OCI-M2 (cell line): ENCODE measurements around the gene SMYD1.

Source experiments
- DNase-seq: peaks from one replicate; lab custom pipeline; 2025; ENCODE audit not compliant: unreplicated experiment; lab: John Stamatoyannopoulos, UW

The SMYD1 gene

DNA sequence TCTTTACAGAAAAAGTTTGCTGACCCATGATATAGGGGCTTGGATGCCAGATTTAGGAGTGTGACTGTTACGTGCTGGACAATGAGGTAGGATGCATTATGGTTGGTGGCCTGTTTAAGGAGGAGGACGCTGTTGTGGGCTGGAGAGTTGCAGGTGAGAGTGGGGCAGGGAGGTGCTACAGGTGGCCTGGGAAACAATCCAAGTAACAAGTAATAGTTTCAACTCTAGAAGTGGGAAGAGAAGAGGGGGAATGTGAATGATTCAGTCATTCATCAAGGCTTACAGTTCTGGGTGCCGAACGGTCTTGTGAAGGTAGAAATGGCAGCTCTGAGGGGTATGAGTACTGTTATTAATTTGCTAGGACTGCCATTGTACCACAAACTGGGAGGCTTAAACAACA is 54.1 kb downstream of the SMYD1 start:
- DNase-seq, result no peak

DNA sequence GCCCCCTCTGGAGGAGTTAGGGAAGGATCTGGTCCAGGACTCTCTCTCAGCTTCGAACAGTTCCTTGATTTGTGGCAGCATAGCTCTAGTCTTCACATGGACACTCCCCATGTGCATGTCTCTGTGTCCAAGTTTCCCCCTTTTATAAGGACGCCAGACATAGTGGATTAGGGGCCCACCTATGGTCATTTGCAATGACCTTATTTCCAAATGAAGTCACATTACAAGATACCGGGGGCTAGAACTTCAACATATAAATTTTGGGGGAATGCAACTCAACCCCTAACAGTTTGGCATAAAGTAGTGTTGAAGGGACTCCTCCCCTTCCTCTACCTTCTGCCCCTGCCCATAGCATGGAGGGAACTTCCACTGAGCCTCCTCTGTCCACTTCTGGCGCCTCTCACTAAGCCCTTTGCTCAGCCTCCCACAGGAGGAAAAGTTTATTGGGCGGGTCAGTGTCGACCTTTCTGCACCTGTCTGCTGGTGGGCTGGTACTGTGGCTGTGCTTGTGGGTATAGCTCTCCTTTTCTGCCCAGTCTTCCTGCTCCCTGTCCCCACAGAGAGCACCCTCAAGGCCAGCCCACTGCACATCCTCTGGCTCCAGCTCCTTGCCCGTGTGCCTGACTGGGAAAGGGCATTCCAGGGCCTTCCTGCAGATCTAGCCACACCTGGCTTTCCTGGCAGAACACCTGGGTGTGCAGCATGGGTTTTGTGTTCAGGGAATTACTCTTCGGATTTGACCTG is 54.7 kb downstream of the SMYD1 start:
- no peak for DNase-seq

DNA sequence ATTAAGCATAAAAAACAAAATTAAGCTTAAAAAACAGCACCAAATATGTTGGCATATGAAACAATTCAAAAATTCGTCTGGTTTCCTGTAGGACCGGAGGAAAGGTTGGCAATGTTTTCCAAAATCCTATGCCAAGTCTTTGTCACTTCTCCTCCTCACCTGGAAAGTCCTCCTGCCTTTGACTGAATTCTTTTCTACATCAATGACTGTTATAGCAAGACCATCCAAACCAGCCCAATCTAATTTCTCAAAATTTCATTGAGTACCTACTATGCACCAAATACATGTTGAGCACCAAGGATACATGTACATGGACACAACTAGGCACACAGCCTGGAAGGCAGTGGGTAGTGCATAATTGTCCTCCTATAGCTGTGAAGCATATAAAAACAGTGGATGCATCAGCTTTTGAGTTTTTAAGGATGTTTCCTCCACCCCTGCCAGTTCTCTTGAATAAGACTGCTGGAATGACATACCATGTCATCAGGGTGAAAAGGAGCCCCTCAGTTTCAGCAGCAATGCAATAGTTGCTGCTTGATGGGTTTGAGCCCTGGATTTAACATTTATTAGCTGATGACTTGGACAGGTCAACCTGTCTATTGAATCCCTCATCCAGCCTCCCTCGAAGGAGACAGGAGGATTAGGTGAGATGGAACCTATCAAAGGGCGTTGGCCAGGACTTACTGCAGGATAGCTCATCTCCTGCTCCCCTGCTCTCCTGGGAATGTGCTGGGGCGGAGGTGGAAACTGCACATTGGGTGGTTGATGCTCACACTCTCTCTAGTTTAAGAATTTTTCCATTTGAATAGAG is 55.7 kb downstream of the SMYD1 start:
- DNase-seq, result no peak

DNA sequence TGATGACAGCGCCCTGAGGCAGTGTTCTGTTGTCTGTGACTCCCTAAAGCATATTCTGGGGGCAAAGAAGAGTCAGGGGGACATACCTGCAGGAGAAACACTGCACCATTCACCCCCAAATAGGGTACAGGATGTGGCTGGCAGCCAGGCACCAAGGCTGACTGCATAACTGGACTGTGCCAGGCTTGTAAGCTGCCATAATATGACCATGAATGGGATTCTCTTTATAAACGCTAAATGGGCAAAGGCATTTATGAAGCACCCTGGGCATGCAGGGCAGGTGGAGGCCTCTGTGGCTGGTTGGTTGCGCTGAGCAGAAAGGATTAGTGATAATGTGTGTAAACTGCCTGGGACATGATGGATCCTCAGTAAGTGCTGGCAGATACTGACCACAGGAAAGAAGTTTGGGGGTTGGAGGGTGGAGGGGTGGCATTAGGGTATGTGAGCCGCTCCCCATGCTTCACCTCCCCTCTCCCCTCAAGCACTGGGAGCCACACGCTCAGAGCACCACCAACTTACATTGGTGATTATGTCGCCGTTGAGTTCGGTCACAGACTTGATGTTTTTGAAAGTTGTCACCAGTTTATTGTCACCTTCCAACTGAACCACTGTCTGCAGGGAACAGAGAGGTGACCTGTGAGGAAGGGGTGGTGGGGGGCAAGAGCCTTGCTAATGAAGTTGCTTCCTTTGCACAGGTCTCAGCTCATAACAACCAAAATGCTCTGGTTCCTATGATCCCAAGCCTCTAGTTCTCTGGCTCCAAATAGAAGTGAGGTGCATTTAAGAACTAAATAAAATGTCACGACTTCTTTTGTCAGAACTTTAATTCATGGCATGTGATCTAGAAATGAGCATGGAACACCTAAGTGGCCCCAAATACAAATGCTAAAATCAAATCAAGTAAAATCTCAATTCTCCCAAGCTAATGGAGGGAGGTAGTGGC is 56.6 kb downstream of the SMYD1 start:
- no peak for DNase-seq

DNA sequence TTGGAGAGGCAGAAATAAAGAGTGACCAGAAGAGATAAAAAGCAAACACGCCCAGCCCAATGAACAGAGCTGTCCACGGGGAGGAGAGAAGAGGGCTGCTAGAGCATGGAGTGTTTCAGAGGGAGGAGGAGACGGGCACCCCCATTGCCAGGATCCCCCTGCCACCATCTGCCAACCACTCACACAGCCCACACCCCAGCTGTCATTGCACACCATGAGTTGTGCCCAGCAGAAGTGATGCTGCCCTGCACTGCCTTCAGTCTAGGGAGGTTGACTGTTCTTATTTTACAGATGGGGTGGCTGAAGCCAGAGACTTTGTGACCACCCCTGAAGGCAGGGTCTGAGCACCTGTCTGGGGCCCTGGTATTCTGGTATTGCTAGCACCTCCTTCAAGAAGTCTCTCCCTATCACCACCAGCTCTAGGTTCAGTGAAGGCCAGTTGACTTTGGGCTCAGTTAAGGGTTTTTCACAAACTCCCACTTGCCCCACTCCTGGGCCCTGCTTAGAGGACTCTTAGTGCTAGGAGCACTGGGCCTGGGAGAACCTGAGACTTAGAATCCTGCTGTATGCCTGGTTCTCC is 57.8 kb downstream of the SMYD1 start:
- DNase-seq, result no peak

DNA sequence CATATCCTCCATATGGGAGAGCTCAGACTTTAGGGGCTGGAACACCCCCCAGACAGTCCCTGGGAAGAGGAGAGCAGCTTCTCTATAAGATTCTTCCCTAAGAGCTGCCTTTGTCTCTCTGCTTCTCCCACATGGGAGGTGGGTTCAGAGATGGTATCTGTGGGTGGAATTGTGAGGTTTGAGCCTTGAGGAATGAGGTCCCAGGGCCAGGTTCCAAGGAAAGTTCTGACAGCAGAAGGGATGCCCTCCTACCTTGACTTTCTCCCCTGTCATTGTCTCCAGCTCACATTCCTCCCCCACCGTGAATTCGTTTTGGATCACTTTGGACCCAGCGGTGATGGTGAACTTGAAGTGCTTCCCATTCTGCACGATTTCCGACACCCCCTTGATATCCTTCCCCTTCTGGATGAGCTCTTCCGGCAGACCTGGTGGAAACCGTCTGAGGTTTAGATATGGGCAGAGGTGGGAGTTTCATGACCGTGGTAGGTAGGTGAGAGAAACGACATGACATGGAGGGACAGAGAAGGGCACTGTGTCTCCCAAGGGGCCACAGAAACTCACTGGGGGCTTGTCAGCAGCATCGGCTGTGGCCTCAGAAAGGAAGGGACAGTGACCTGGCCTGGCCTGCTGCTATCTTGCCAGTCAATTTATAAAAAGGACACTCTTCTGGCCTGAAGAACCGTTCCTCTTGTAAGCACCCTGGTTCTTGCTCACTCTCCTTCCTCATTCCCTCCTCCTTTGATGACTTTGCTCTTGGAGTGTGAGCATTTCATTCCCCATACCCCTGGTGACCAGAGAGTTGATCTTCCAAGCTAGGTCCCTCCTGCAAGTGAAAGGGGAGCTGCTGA is 58.5 kb downstream of the SMYD1 start:
- DNase-seq, result no peak

DNA sequence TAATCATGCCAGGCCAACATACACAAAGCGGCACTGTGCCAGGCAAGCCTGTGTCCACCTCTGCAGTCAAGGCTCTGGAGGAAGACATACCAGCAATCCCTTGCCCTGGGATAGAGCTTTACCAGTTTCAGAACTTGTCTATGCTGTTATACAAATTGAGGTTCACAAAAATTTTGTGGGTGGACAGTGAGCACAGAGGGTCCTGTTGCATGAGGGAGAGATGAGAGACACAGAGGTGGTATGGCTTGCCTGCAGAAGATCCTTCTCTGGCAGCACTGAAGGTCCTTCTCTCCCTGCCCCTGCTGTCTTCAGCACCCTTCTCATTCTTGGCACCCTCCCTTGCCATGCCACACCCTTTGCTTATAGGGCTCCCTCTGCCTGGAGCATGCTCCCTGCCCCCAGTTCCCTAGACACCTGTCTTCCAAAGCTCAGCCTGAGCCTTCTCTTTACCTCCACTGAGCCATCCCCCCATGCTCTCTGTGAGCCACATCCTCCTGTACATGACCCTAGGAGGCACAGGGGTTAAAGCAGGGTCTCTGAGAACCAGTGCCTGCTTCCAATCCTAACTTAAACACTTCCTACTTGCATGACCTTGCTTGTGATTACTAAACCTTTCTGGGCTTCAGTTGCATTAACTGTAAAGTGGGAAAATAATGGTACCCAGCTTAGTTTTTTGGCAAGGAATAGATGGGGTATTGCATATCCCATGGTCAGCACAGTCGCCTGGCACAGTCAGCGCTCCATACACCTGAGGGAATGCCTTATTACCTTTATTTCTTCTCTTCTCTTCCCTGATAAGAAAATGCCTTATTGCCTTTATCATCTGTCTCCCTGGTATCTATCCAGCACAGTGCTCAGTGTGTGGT is 59.4 kb downstream of the SMYD1 start:
- DNase-seq, result no peak

DNA sequence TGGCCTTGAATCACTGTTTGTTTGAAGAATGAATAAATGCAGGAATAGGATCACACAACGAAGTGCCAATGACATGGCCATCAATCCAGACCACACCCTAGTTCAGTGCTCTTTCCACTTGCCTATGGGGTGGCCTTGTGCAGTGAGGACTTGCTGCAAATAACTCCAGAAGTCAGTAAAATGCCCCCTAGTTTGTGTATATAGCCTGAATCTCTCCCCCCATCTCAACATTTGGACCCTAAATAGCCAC is 59.9 kb downstream of the SMYD1 start:
- no peak for DNase-seq

DNA sequence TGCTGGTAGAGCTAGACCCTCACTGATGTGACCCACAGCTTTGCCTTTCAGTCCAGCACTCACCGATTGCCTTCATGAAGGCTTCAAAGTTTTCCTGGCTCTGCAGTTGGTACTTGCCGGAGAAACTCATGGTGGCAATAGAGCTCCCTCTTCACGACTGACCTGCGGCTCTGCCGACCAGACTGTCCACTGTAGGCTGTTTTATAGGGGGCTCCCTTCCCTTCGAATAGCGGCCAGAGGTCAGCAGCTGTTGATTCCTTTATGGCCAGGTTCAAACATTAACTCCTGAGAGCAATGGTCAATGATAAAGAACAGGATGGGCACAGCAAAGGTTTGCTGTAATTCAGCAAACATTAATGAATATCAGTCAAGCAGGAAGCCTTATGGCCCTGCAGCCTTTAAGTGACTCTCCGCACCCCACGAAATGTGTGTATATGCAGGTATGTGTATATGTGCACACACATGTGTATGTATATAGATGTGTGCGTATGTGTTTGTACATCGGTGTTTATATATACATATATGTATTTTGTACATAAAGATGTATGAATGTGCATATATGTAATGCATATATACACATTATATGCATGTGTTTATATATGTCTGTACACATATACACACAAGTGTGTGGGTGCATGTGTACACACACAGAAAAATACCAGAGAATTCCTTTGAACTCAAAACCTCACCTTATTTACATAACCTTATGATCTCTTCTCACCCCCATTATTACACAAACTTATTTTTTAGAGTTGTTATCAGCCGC is 60.4 kb downstream of the SMYD1 start, which contains the start of gene FABP1:
FABP1 (minus strand) TSS at position 175 of the 766 bp plus-strand sequence; CDS start at position 130, 45 bp downstream.
- no peak for DNase-seq

DNA sequence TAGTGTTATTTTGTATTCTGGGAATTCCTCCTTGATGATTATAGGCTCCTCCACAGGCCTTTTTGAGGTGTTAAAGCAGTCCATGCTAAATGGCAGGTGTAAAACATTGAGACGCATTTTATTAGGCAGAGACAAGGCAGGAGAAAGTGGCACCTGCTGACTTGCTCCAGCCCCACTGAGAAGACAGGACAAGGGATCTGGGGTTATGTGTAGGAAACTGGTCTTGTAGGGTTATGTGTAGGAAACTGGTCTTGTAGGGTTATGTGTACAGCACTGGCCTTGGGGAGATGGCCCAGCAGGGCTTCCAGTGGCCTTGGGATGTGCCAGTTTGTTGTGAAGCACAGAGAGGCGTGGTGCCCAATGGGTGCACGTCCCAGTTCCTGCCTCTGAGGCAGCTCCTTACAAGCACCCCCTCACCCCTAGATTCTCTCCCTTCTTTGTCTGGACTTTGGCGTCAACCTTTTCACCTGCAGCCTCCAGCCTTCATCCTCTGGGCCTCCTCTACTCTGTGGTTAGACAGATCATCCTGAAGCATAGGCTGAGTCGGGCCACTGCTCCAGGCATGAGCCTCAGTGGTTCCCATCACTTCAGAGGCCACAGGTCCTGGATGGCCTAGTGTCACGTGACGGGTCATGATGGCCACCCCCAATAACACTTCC is 61.2 kb downstream of the SMYD1 start:
- no peak for DNase-seq

DNA sequence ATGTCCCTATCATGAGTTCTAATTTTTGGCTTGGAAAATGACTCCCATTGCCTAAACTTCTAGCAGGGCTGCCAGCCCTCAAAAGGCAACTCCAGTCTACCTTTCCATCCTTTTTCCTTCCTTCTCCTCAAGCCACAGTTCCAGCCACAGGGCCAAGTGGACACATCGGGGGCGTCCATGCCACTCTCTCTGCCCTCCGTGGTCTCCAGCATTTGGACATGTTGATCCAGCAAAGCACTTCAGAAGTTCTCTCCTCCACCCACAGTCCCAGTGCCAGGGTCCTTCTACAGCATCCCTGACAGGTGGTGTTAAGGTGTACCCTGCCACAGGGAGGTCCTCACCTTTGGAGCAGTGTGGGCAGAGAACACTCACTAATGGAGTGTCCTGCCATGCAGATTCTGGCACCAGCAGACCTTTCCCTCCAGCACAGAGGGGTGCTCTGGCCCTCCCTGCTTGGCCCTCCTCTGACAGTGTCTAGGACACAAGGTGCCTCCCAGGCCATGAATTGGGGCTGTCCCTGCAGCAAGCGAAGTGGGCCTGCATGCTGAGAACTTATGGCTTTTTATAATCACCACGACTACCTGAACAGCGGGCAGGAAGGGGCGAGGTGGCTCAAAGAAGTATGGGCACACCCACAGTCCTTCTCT is 61.8 kb downstream of the SMYD1 start:
- DNase-seq, result no peak

DNA sequence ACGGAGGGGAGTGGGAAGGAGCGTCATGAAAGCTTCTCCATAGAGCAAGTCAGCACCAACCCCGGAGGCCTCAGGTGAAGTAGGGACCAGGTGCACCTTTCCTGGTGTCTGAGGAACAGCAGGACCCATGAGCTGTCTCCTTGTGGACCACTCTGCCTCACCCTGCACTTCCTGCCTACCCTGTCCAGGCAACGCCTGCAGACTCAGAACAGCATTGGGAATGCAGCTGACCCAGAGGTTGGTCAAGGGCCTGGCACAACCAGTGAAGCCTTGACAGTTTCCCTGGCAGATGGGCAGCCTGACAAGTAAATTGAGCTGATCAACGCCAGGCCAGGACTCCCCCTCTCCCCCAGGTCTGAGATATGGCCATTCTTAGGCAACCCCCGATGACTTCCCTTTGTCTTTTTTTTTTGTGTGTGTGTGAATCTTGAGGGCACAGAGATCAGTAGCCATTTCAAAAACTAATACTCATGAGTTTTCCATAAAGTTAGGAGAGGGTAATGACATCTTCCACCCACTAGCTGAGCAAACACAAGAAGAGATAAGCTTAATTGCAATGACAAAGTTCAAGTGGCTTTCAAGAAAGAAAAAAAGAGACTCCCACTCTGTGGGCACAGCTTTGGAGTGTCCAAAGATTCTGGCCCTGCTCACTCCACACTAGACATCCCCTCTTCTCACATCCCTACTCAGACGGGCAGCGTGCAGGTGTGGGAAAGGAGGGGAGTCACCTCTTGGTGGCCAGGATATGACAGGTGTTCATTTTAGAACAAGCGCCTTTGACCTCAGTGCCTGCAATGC is 63.8 kb downstream of the SMYD1 start:
- DNase-seq, result no peak

DNA sequence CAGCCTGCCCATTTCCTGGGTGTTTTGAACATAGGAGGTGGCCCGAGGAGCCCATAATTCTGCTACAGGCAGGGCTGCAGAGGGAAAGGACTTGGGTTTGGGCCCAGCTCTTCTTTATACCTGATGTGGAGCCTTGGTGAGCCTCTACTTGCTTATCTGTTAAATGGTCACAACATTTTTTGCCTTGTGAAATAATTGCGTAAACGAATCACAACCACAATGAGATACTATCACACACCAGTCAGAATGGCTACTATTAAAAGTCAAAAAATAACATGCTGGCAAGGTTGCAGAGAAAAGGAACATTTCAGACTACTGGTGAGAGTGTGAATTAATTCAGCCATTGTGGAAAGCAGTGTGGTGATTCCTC is 64.4 kb downstream of the SMYD1 start:
- DNase-seq, result no peak

DNA sequence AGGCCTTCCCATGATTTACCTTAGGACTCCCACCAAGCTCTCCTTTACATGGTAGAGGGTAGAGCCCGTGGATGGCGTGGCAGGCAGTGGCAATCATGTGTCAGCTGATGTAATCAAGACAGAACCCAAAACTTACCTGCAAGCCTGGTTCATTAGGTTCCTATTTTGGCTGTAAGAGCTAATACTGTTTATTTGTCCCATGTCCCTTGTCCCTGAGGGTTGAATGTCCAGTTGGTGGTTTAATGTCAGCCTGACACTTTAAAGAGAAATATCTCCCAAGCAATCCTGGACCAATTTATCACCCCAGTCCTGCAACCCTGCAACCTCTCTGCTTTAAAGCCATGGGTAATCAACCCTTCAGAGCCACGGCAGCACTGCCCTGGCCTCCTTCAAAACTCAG is 66.2 kb downstream of the SMYD1 start:
- DNase-seq, result no peak

DNA sequence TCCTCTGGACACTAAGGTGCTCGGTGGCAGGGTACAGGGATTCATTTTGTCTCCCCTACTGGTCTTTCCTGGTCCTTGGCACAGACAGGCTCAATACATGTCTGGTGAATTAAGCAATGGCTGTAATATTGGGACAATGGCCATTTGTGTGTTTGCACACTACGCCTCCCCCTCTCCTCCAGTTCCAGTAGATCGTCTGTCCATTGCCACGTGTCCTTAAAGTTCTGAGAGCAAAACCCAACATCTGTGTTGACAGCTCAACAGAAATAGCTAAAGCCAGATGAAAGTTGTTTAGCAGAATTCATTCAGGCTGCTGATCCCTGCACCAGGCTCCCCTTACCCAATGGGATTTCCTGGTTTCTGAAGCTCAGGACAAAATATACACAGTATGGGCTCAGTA is 69.2 kb downstream of the SMYD1 start:
- DNase-seq, result no peak

DNA sequence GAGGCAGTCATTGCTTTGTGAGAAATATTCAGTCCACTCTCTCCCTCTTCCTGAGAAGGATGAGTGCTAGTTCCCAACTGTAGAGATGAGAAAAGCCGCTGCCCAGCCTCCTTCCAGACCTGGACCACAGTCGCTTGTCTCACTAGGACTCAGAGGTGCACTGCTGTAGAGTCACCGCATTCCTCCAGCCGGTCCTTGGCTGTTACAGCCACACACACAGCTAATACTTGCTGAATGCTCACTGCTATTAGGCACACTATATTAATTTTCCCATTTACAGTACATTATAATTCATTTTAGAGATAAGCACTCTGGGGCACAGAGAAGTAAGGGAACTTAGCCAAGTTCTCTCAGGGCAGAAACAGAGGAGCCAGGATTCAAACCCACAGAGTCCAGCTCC is 70.2 kb downstream of the SMYD1 start:
- no peak for DNase-seq

DNA sequence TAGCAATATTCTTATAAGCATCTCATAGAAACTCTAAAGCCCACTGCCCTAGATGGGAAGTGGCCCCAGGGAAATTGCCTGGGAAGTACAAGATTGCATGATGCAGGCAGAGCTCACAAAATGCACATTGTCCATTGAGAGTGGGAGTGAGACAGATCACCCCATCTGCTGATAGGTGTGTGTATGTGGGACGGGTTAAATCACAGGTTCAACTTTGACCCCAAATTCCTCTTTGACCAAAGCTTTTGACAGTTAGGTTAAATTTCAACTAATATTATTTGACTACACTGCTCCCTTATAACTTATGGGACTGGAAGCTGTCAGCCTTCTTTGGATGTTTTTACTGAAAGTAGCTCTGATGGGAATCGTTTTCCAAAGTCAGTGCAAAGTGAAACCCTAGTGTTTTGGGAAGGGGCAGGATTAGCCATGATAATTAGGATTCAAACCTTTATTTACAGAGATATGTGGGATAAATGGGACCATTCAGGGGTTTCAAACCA is 71.6 kb downstream of the SMYD1 start:
- no peak for DNase-seq
